ENCODE measurements around the gene CELA3A.

CELA3A gene

GRCh38 chr1:22041505-22041904 lies 40.0 kb downstream of the CELA3A start:
- no peak overlapping the region for H3K27ac ChIP-seq
- TF ChIP-seq CTCF (IDR thresholded peaks at IDR 0.05), result no peak
- no peak for TF ChIP-seq ZFX (IDR thresholded peaks at IDR 0.05; ENCODE audit: borderline replicate concordance)

GRCh38 chr1:22043198-22043769 lies 41.8 kb downstream of the CELA3A start:
- H3K27ac ChIP-seq, result no peak overlapping the region
- TF ChIP-seq ZFX (IDR thresholded peaks at IDR 0.05; ENCODE audit: borderline replicate concordance) (no peak), CTCF (IDR thresholded peaks at IDR 0.05) (no peak)

GRCh38 chr1:22044690-22045420 lies 43.4 kb downstream of the CELA3A start:
- TF ChIP-seq ZFX (IDR thresholded peaks at IDR 0.05; ENCODE audit: borderline replicate concordance), result no peak
- TF ChIP-seq CTCF (IDR thresholded peaks at IDR 0.05), result no peak
- H3K27ac ChIP-seq, result no peak overlapping the region

- no peak overlapping the region for H3K27ac ChIP-seq
- no peak for TF ChIP-seq CTCF (IDR thresholded peaks at IDR 0.05)
- TF ChIP-seq ZFX (IDR thresholded peaks at IDR 0.05; ENCODE audit: borderline replicate concordance), result no peak
Observed at GRCh38 chr1:22045604-22046228, 44.3 kb downstream of the CELA3A start.

GRCh38 chr1:22048351-22049192 lies 47.1 kb downstream of the CELA3A start:
- TF ChIP-seq CTCF (IDR thresholded peaks at IDR 0.05), result no peak
- no peak for TF ChIP-seq ZFX (IDR thresholded peaks at IDR 0.05; ENCODE audit: borderline replicate concordance)
- no peak overlapping the region for H3K27ac ChIP-seq

GRCh38 chr1:22050330-22050729 lies 48.9 kb downstream of the CELA3A start:
- H3K27ac ChIP-seq, result no peak overlapping the region
- no peak for TF ChIP-seq ZFX (IDR thresholded peaks at IDR 0.05; ENCODE audit: borderline replicate concordance)
- no peak for TF ChIP-seq CTCF (IDR thresholded peaks at IDR 0.05)

All from 22Rv1 (cell line).